ENCODE data around the gene MIEN1. TPM values are rescaled to one million over a fixed set of nuclear protein-coding genes. Genes with fewer than 3 reads are reported as not detected.

The MIEN1 gene
- total RNA-seq, 1 experiment from 2014 or later: 50.8 TPM

- H3K23me2 ChIP-seq (ENCODE audit: insufficient read length, low read depth, low read length, poor library complexity, severe bottlenecking): peaks cover 5% of the 10 kb centered on the region
- H2AFZ ChIP-seq (ENCODE audit: low read length): no peak overlapping the region
- H4K91ac ChIP-seq (ENCODE audit: insufficient read length, low read depth, low read length): no peak overlapping the region
- H3K9me3 ChIP-seq (ENCODE audit: control insufficient read depth, low read depth, low read length): no peaks in the 10 kb centered on the region
- no peak overlapping the region for H3K9ac ChIP-seq (ENCODE audit: extremely low read depth, insufficient read length, low read length)
- H2BK120ac ChIP-seq (ENCODE audit: low read depth, low read length, poor library complexity, severe bottlenecking): no peak overlapping the region
- no peak overlapping the region for H3K23ac ChIP-seq (ENCODE audit: insufficient read length, low read depth, low read length)
- H3K18ac ChIP-seq (ENCODE audit: insufficient read length, low read depth, low read length): no peak overlapping the region
- H4K5ac ChIP-seq (ENCODE audit: insufficient read length, low read depth, low read length): no peak overlapping the region
- peaks cover 18 to 23% of the 10 kb centered on the region in 2 experiments for H3K4me1 Mint-ChIP-seq
- WGBS (ENCODE audit: extremely low coverage, insufficient read length, low lambda C conversion rate): no CpG with 5 or more reads among the region's 10 CpGs
- H3T11ph ChIP-seq (ENCODE audit: low read length): no peak overlapping the region
- no peak overlapping the region for H4K8ac ChIP-seq (replicated peaks; ENCODE audit: insufficient read length, low read depth, low read length)
- no peak overlapping the region; a peak in 1 of 7 replicates for H3K27ac Mint-ChIP-seq
- no peak overlapping the region for H3K56ac ChIP-seq (ENCODE audit: insufficient read length, low read depth, low read length)
- no peak for DNase-seq
- no peak overlapping the region for H3K27ac ChIP-seq (ENCODE audit: insufficient read length, low read depth, low read length)
- H3K79me2 ChIP-seq (ENCODE audit: insufficient read depth, low read length): no peaks in the 10 kb centered on the region
- no peak overlapping the region for H2BK12ac ChIP-seq (ENCODE audit: insufficient read length, low read depth, low read length)
- TF ChIP-seq, protein P1, sequence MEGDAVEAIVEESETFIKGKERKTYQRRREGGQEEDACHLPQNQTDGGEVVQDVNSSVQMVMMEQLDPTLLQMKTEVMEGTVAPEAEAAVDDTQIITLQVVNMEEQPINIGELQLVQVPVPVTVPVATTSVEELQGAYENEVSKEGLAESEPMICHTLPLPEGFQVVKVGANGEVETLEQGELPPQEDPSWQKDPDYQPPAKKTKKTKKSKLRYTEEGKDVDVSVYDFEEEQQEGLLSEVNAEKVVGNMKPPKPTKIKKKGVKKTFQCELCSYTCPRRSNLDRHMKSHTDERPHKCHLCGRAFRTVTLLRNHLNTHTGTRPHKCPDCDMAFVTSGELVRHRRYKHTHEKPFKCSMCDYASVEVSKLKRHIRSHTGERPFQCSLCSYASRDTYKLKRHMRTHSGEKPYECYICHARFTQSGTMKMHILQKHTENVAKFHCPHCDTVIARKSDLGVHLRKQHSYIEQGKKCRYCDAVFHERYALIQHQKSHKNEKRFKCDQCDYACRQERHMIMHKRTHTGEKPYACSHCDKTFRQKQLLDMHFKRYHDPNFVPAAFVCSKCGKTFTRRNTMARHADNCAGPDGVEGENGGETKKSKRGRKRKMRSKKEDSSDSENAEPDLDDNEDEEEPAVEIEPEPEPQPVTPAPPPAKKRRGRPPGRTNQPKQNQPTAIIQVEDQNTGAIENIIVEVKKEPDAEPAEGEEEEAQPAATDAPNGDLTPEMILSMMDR (conservative IDR thresholded peaks at IDR 0.05): no peak
- no peak overlapping the region for H3K4ac ChIP-seq (ENCODE audit: low read depth, low read length)
- H3K27me3 ChIP-seq (ENCODE audit: insufficient read depth, low read length): no peaks in the 10 kb centered on the region
- no peak overlapping the region for H3K4me2 ChIP-seq (ENCODE audit: insufficient read depth, insufficient read length, low read length)
- no peaks in the 10 kb centered on the region for H3K9me3 Mint-ChIP-seq
- H3K14ac ChIP-seq (ENCODE audit: insufficient read depth, low read length): no peak overlapping the region
- peaks cover 1% of the 10 kb centered on the region; the same call in 1 of the 2 replicates for H3K4me1 ChIP-seq (ENCODE audit: insufficient read depth, low read length)
- peak overlapping the region in 1 of 2 experiments; percentile 7; a peak in 1 of 5 replicates for H3K4me3 Mint-ChIP-seq
- no peaks in the 10 kb centered on the region for H4K20me1 ChIP-seq (ENCODE audit: control insufficient read depth, insufficient read depth, insufficient read length)
- peaks cover 43 to 70% (median 65%) of the 10 kb centered on the region in 3 experiments for H3K36me3 Mint-ChIP-seq (ENCODE audit: insufficient read depth in 1 of 3, low read depth in 3 of 3)
- no peak overlapping the region for H2BK15ac ChIP-seq (ENCODE audit: low read depth, low read length)
- H2BK5ac ChIP-seq (ENCODE audit: insufficient read length, low read length): no peak overlapping the region
- no peaks in the 10 kb centered on the region; the same call in 1 of the 2 replicates for H3K27me3 Mint-ChIP-seq (ENCODE audit: low read depth)
- H3K79me1 ChIP-seq (ENCODE audit: insufficient read depth, low read depth, low read length, poor library complexity, severe bottlenecking): no peaks in the 10 kb centered on the region
- no peak overlapping the region for H2BK20ac ChIP-seq (ENCODE audit: low read depth, low read length, poor library complexity, severe bottlenecking)
- no peak overlapping the region for H2AK5ac ChIP-seq (ENCODE audit: insufficient read length, low read length)
Observed at GRCh38 chr17:39727556-39727955, 2.8 kb downstream of the MIEN1 start.

Data from H9 (cell line).